Stimulated activated CD8-positive, alpha-beta memory T cell treated with anti-CD3 and anti-CD28 coated beads, Interleukin-4, amount 100 ng/mL, for 1 hour (primary cell): ENCODE measurements around the gene SLC37A1.

Experiments used
- DNase-seq, 2 donors: peaks; one replicate each; pipeline ENCODE4 v3.0.0-alpha.2; 2020; ENCODE audit warnings: low read depth in 2 of 2, low spot score in 1 of 2

The SLC37A1 gene

GRCh38 chr21:42591170-42591869 is 77.7 kb downstream of the SLC37A1 start:
- DNase-seq, result no peak

- DNase-seq, result no peak
These were observed 78.6 kb downstream of the SLC37A1 start for GRCh38 chr21:42592156-42592820.

- DNase-seq, result peak; percentile 28 to 39
These were observed 79.6 kb downstream of the SLC37A1 start for GRCh38 chr21:42593007-42593814.

DNA sequence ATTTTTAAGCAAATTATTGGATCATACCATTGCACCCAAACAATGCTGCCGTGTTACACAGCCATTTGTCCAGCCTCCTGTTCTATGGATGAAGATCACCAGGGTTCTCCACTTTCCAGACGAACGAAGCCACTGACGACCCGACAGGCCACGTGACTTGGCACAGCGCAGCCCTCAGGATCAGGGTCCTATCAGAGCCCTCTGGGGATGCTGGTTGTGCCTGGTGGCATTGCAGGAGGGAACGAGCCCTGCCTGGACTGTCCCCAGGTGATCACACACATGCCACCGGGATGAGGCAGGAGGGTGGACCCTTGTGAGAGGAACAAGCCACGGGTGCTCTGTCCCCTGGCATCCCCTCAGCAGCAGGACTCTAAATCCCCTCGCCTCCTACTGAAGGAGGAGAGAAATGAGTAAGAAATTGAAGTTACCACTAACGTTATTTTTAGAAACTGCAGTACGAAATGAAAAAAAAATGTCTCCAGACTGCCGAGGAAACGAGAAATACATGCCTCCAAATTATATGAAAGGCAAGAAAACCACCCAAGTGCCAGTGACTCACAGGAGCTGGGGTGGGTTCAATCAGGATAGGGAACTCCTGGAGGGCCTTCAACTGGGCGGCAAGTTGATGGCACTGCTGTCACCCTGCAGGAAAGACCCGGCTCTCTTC is 81.1 kb downstream of the SLC37A1 start:
- no peak for DNase-seq

DNA sequence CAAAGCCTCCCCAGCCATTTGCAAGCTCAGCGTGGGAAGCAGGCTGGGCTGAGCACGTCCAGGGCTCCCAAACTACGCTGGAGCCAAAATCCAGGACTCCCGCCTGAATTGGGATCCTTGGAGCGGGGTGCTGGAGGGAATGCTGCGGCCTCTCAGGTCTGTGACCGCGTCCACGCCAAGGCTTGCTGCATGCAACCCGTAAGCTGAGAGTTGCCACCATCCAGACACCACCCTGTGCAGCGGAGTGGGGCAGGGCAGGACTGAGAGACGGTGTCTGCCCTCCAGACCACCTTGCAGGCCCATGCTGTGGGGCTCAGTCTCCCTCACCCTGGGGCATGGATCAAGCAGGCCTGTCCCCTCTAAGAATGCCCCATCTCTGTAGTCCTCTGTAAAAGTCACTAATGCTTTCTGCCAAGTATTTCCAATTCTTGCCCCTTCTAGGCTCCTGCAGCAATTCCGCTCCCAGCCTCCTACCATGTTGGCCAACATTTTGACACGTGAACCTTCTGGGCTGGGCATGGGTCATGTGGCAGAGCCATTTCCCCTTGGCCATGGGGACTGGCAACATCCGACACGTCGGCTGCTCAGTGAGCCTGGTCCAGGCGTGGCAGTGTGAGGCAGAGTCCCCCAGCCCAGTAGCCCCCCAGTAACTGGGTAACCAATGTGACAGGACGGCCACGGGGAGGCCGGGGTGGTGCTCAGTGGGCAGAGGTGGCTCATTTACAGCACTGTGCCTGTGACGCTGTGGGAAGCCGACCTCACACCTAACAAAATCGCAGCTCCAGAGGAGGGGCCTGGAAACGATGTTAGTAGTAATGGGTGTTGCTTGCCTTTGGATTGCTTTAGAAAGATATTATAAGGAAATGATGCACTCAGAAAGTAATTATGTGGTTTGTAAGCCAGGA is 81.9 kb downstream of the SLC37A1 start:
- DNase-seq, result no peak

DNA sequence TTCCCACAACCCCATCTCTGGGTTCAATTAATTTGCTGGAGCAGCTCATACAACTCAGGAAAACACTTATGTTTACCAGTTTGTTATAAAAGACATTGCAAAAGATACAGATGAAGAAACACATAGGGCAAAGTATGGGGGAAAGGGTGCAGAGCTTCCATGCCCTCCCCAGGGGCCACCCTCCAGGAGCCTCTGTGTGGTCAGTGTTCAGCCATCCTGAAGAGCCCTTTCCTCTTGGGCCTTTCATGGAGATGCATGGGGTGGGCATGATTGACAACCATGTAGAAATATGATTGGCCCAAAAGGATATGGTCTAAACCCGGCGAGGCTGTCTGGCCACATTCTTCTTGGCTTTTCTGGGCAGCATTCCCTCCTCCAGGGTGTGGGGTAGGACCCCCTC is 83.0 kb downstream of the SLC37A1 start:
- DNase-seq, result no peak

DNA sequence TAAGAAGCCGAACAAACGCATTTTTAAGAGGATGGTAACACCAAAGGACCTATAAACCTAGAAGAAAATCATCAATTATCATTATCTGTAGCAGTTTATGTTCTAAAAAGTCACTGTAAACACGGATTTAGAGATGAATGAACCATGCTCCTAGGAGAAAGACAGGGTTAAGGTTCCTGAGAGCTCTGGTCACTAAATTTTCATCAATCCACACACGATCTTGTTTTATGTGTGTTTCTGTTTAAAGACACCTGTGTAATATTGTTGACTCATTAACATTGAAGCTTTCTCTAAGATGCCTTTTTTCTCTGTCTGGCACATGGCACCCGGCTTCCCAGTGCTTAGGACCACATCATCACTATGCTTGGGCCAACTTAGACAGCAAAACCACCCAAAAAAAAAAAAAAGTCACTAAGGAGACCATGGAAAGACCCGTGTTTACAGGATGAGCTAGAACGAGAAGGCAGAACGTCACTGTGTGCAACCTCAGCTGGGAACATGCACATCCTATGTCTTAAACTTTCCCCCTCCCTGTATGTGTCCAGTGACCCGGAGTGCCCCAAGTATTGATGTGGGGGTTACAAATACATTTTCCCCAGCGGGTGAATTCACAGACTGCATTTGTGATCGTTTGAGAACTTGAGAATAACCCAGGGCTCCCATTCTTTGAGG is 84.0 kb downstream of the SLC37A1 start:
- DNase-seq, result no peak

DNA sequence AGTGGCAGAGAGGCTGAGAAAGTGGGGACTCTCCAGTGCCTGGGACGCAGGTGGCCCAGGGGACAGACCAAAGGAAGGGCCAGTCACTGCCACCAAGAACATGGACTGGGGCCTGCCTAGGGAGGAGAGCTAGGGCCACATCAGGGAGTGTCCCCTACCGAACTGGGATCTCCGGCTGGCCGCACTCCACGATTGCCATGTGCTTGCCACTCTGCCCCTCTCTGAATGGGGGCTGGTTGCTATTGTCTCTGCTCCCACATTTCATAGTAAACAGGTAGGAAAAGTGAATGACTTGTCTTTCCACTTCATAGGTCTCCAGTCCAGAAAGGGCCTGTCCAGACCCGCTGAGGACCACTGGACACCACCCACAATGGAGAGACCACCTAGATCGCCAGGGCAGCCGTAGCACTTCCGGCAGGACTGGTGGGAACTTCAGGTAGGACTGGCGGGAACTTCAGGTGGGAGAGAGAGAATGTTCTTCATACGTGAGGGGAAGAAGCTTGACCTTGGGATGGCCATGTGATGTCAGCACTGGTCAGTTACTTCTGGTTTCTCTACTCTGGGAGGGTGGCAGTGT is 84.6 kb downstream of the SLC37A1 start:
- DNase-seq, result no peak

- DNase-seq, result no peak
These were observed 85.8 kb downstream of the SLC37A1 start for GRCh38 chr21:42599486-42599885.

- DNase-seq, result no peak
These were observed 86.3 kb downstream of the SLC37A1 start for GRCh38 chr21:42599962-42600361.

DNA sequence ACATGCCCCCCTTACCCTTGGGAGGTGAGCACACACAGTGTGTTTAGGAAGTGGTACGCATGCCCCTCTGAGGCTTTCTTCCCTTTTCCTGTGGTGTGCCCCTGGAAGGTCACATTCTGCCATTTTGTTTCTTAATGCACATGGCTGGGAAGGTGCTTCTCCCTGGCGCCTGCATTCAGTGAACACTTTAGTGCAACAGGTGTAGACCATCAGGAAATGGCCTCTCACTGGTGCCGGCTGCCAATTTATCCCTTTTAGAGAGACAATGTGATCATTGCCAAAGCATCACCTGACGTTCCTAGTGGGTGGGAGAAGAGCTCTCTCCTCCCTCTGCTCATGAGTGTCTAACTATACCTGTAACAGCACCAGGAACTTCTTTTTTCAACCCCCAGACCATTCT is 88.0 kb downstream of the SLC37A1 start:
- no peak for DNase-seq

GRCh38 chr21:42607102-42607501 is 93.5 kb downstream of the SLC37A1 start:
- DNase-seq, result no peak

DNA sequence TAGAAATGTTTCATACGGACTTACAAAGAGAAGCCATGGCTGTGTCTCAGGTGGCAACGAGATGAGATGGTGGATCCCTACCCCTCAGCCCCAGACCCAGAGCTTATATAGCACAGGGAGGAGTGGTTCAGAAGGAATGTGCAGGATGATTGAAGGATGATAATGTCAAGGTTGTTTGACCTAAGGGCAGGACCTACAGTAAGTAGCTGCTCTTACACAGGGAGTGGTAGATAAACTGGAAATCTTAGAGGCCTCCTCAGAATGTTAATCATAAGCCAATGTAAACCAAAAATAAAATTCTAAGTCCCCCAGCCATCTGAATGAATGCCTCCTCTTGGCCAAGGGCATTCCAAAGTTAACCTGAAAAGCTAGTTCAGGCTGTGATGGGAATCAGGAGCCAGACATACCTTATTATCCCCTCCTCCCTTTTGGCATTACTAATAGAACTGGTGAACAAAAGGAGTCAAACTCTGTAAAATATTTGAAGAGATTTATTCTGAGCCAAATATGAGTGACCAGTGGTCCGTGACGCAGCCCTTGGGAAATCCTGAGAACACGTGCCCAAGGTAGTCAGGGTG is 94.0 kb downstream of the SLC37A1 start:
- no peak for DNase-seq

- no peak for DNase-seq
These were observed 94.8 kb downstream of the SLC37A1 start for GRCh38 chr21:42608446-42608845.

DNA sequence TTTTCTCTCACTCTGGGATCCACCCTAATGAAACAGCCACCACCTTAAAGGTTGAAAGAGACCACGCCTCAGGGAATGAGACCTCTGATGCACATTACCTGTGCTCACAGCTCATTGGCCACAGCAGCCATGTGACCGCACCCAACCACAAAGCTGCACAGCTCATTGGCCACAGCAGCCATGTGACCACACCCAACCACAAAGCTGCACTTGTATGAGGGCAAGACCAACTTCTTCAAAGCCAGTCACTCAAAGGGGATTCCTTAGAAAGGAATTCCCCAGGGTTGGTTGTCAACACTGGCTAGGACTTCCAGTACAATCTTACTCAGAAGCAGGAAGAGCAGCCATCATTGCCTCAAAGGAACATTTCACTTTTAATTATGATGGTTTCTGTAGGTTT is 96.2 kb downstream of the SLC37A1 start:
- DNase-seq, result no peak

- no peak for DNase-seq
These were observed 98.2 kb downstream of the SLC37A1 start for GRCh38 chr21:42611852-42612251.

- DNase-seq, result no peak
These were observed 98.7 kb downstream of the SLC37A1 start for GRCh38 chr21:42612390-42612789.

GRCh38 chr21:42613756-42614155 is 100.1 kb downstream of the SLC37A1 start:
- no peak for DNase-seq

GRCh38 chr21:42614396-42614795 is 100.7 kb downstream of the SLC37A1 start:
- no peak for DNase-seq
